Measurements from ENCODE around the gene CAMK2G. TPM values are rescaled to one million over a fixed set of nuclear protein-coding genes. Genes with fewer than 3 reads are reported as not detected.

CAMK2G gene
- total RNA-seq, 6 experiments from 2014 or later = 8.3 to 10.7 (median 9.4) TPM

DNA sequence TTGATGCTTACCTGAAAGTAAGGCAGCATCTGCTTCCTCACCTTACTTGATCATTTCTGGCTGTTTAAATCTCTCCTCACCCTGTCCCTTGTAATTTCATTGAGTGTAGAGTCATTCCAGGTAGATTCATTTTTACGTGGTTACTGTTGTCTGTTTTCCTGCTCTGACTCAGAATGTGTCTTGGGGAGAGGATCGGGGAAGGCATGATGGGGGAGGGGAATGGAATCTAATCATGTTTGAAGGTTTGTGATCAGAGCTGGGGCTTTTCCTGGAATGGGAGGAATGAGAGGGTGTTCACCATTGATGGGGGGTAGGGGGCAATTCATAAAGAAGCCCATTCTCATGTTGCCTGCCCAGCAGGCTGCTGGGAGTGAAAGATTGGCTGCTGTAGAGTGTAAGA, 111.4 kb downstream of the CAMK2G start:
- Histone ChIP-seq H3K27ac (no peak overlapping the region), H3K27me3 (no peaks in the 10 kb centered on the region), H3K36me3 (peaks cover 9 to 93% (median 65%) of the 10 kb centered on the region in 4 donors), H3K4me3 (no peak overlapping the region), H3K4me1 (no peaks in the 10 kb centered on the region), H3K9me3 (no peaks in the 10 kb centered on the region)
- WGBS (ENCODE audit: insufficient coverage, low coverage, low lambda C conversion rate, missing lambda C conversion rate) = 73% methylated on average over 2 of the region's 2 CpGs
- DNase-seq (no peak), ATAC-seq (no peak)
- intact Hi-C loops (cut with DNase I) = no loop called here
- TF ChIP-seq POLR2A (IDR thresholded peaks at IDR 0.05) = no peak

Small RNA genes lying within 50 kb of the gene (small RNA-seq; reads per million reads assigned to genes)
- 0 reads per million in 2 experiments for gene AC022400.9
- 0 reads per million in 2 experiments for gene ZSWIM8-AS1

Other genes starting within 250 kb of the CAMK2G start
- 1 to 10 TPM in 1 of 6 experiments, under 1 TPM in 1, not detected in 4; 0.74 to 1.1 TPM for gene MYOZ1, start 233.1 kb downstream of the CAMK2G start, total RNA-seq
- gene SYNPO2L, start 218.5 kb downstream of the CAMK2G start, total RNA-seq = under 1 TPM in 4 of 6 experiments, not detected in 2; 0.06 to 0.35 (median 0.20) TPM
- 1 to 10 TPM; 2.5 to 6.2 (median 4.5) TPM for gene AGAP5, start 176.4 kb downstream of the CAMK2G start, total RNA-seq
- gene SEC24C, start 130.2 kb downstream of the CAMK2G start, total RNA-seq = 10 to 100 TPM; 39.4 to 43.4 (median 41.0) TPM
- gene CHCHD1, start 92.5 kb downstream of the CAMK2G start, total RNA-seq = 10 to 100 TPM; 13.0 to 25.1 (median 17.4) TPM
- gene ZSWIM8, start 88.9 kb downstream of the CAMK2G start, total RNA-seq = 100 to 1,000 TPM in 1 of 6 experiments, 10 to 100 TPM in 5; 52.2 to 107 (median 77.5) TPM
- gene NDST2, start 63.0 kb downstream of the CAMK2G start, total RNA-seq = 10 to 100 TPM in 5 of 6 experiments, 1 to 10 TPM in 1; 9.5 to 14.8 (median 12.2) TPM
- 1 to 10 TPM in 2 of 6 experiments, under 1 TPM in 4; 0.24 to 4.3 (median 0.87) TPM for gene PLAU, start 36.6 kb upstream of the CAMK2G start, total RNA-seq
- 10 to 100 TPM; 13.2 to 58.9 (median 27.5) TPM for gene VCL, start 123.6 kb upstream of the CAMK2G start, total RNA-seq

Measured in right lobe of liver (tissue), 6 donors.